ENCODE measurements around the gene KRTAP22-2.

The KRTAP22-2 gene

GRCh38 chr21:30561957-30562356 is 28.2 kb downstream of the KRTAP22-2 start:
- DNase-seq: no peak

- no peak for DNase-seq
Measured at GRCh38 chr21:30561264-30561895, 28.8 kb downstream of the KRTAP22-2 start, which contains the start of gene KRTAP19-7. TSS of gene KRTAP19-7 (minus strand) at chr21:30561314. CDS start at chr21:30561289, 25 bp downstream.

GRCh38 chr21:30555095-30555494 is 35.1 kb downstream of the KRTAP22-2 start:
- DNase-seq: no peak

GRCh38 chr21:30552782-30553181 is 37.4 kb downstream of the KRTAP22-2 start:
- DNase-seq: no peak

- DNase-seq: no peak
Measured at GRCh38 chr21:30541764-30542163, 48.4 kb downstream of the KRTAP22-2 start, which contains the start of gene KRTAP19-6. TSS of gene KRTAP19-6 (minus strand) at chr21:30541864. CDS start at chr21:30541833, 31 bp downstream.
